SK-N-SH (cell line): ENCODE measurements around the gene SCUBE3. TPM values are rescaled to one million over a fixed set of nuclear protein-coding genes. Genes with fewer than 3 reads are reported as not detected.

Source experiments
- CTCF ChIA-PET: fragments of 300-600, 350-600 bp; formaldehyde crosslinking; extraction: SDS; loops from one replicate; lab custom pipeline; 2021; lab: Yijun Ruan, JAX
- POLR2A ChIA-PET: fragments of 350-600 bp; sonication (Branson Sonifier 250); formaldehyde crosslinking; extraction: SDS; loops from one replicate; lab custom pipeline; 2020; ENCODE audit warnings: antibody characterized with exemption, inconsistent platforms; lab: Yijun Ruan, JAX
- DNase-seq: peaks from one replicate; pipeline ENCODE4 v3.0.0; 2012
- H2AFZ ChIP-seq: fragments of 200-600 bp; sonication (generic); 2 replicates; pipeline ENCODE4 v1.8.1; 2016; ENCODE audit warnings: antibody characterized with exemption, mild to moderate bottlenecking, low read depth
- H3F3A ChIP-seq: fragments of 200-600 bp; sonication (generic); replicated peaks from 2 replicates; pipeline ENCODE3; 2016; ENCODE audit warnings: antibody characterized with exemption, mild to moderate bottlenecking; ENCODE audit not compliant: insufficient read depth
- H3K27ac ChIP-seq, 2 experiments: fragments of 200-500 bp in 1 of 2; fragments of 200-600 bp in 1 of 2; sonication (Bioruptor generic) in 1 of 2; sonication (generic), shearing (Covaris generic) in 1 of 2; 2 replicates each; pipeline versions ENCODE4 v1.5.1 to v1.6.1; 2014 to 2016; ENCODE audit warnings: low read depth in 2 of 2, inconsistent platforms in 1 of 2, low read length in 1 of 2, mild to moderate bottlenecking in 1 of 2, mixed read lengths in 1 of 2
- H3K27me3 ChIP-seq: fragments of 200-600 bp; sonication (generic), shearing (Covaris generic); 2 replicates; pipeline ENCODE4 v1.6.1; 2016; ENCODE audit warnings: mixed run types; ENCODE audit not compliant: insufficient read depth
- H3K36me3 ChIP-seq, 2 experiments: fragments of 200-500 bp in 1 of 2; fragments of 200-600 bp in 1 of 2; sonication (Bioruptor generic) in 1 of 2; sonication (generic) in 1 of 2; replicated peaks in 1 of 2; 2 replicates each; pipeline versions ENCODE3 to v1.5.1; 2014 to 2016; ENCODE audit warnings: low read length in 1 of 2, mild to moderate bottlenecking in 1 of 2; ENCODE audit not compliant: insufficient read depth in 2 of 2, control insufficient read depth in 1 of 2
- H3K4me1 ChIP-seq, 2 experiments: fragments of 200-500 bp in 1 of 2; fragments of 200-600 bp in 1 of 2; sonication (Bioruptor generic) in 1 of 2; sonication (generic), shearing (Covaris generic) in 1 of 2; 2 replicates each; pipeline versions ENCODE4 v1.5.1 to v1.6.1; 2014 to 2016; ENCODE audit warnings: low read depth in 1 of 2, low read length in 1 of 2, mixed run types in 1 of 2; ENCODE audit not compliant: insufficient read depth in 2 of 2, control insufficient read depth in 1 of 2
- H3K4me2 ChIP-seq: fragments of 200-600 bp; sonication (generic), shearing (Covaris generic); 2 replicates; pipeline ENCODE4 v1.6.1; 2017; ENCODE audit warnings: mixed run types
- H3K4me3 ChIP-seq, 2 experiments: fragments of 200-500 bp in 1 of 2; fragments of 200-600 bp in 1 of 2; sonication (Bioruptor generic) in 1 of 2; sonication (generic), shearing (Covaris generic) in 1 of 2; 2 replicates each; pipeline versions ENCODE4 v1.5.1 to v1.8.1; 2014 to 2016; ENCODE audit warnings: low read depth in 2 of 2, inconsistent platforms in 1 of 2, low read length in 1 of 2, mild to moderate bottlenecking in 1 of 2, mixed read lengths in 1 of 2, moderate library complexity in 1 of 2
- H3K79me2 ChIP-seq: fragments of 200-600 bp; sonication (generic); 2 replicates; pipeline ENCODE4 v1.8.1; 2017; ENCODE audit warnings: mild to moderate bottlenecking; ENCODE audit not compliant: insufficient read depth
- H3K9ac ChIP-seq: fragments of 200-600 bp; sonication (generic); 2 replicates; pipeline ENCODE4 v1.6.1; 2017; ENCODE audit warnings: mixed run types
- H3K9me2 ChIP-seq: fragments of 200-600 bp; sonication (generic); 2 replicates; pipeline ENCODE4 v1.6.1; 2017; ENCODE audit warnings: mixed run types
- H3K9me3 ChIP-seq: fragments of 200-600 bp; sonication (generic); 2 replicates; pipeline ENCODE4 v1.6.1; 2017; ENCODE audit warnings: mixed run types, mild to moderate bottlenecking, moderate library complexity
- H4K20me1 ChIP-seq: fragments of 200-600 bp; sonication (generic); 2 replicates; pipeline ENCODE4 v1.6.1; 2017; ENCODE audit warnings: mild to moderate bottlenecking, mixed run types; ENCODE audit not compliant: insufficient read depth
- CHD2 ChIP-seq: fragments of 150-350 bp; IDR thresholded peaks from 2 replicates; pipeline ENCODE4 v1.6.1; 2018; ENCODE audit warnings: low read length; ENCODE audit not compliant: partially characterized antibody
- FOSL2 ChIP-seq: IDR thresholded peaks from 2 replicates; pipeline ENCODE4 v1.4.0; 2012; ENCODE audit warnings: low read depth, mild to moderate bottlenecking, moderate library complexity, borderline replicate concordance
- IRF3 ChIP-seq: fragments of 150-350 bp; IDR thresholded peaks from 2 replicates; pipeline ENCODE4 v1.6.1; 2016; ENCODE audit warnings: mild to moderate bottlenecking, low read depth, low read length
- MXI1 ChIP-seq: IDR thresholded peaks from 2 replicates; pipeline ENCODE4 v1.6.1; 2012; ENCODE audit warnings: mild to moderate bottlenecking, low read depth, low read length, improper control_type of control experiment
- POLR2AphosphoS5 ChIP-seq: IDR thresholded peaks from 2 replicates; pipeline ENCODE4 v1.6.1; 2012; ENCODE audit warnings: low read depth, low read length
- RAD21 ChIP-seq: IDR thresholded peaks from 2 replicates; pipeline ENCODE4 v1.6.1; 2012; ENCODE audit warnings: mild to moderate bottlenecking, low read length
- REST ChIP-seq: IDR thresholded peaks from 2 replicates; pipeline ENCODE4 v1.6.1; 2012; ENCODE audit warnings: mild to moderate bottlenecking, low read depth, low read length, moderate library complexity
- TAF1 ChIP-seq: IDR thresholded peaks from 2 replicates; pipeline ENCODE4 v1.6.1; 2012; ENCODE audit warnings: low read depth, mild to moderate bottlenecking, low read length, moderate library complexity, borderline replicate concordance
- TCF12 ChIP-seq: IDR thresholded peaks from 2 replicates; pipeline ENCODE4 v1.4.0; 2012
- USF1 ChIP-seq: IDR thresholded peaks from 2 replicates; pipeline ENCODE4 v1.4.0; 2012; ENCODE audit warnings: low read depth, borderline replicate concordance
- WGBS: methylation state at CpG from one replicate; pipeline ENCODE4 v1.1.6; 2017; ENCODE audit warnings: low lambda C conversion rate; 5-methylcytosine and 5-hydroxymethylcytosine counted together
- polyA plus RNA-seq, 3 experiments: library from polyadenylated mRNA; depleted of rRNA; stranded (reverse); fragments of >200 nt; gene quantifications; 2 replicates each; pipeline ENCODE4 v1.2.3, GENCODE V29; 2012

SCUBE3 gene
- polyA plus RNA-seq, 1 of the 3 experiments (the other 2 are of a cell fraction), result 2.0 TPM

- peaks cover 6 to 11% of the 10 kb centered on the region in 2 experiments; a peak in 3 of 4 replicates for H3K4me1 ChIP-seq
- no peaks in the 10 kb centered on the region; the same call in 1 of the 2 replicates for H3K9me3 ChIP-seq
- no peak overlapping the region for H3K27ac ChIP-seq
- ChIA-PET POLR2A (no interaction called here), CTCF (interaction anchor here (1.2 kb wide), 1 partner anchor 74 kb away, joined by 4 read pairs; no protein-coding TSS in a partner anchor)
- no peak overlapping the region for H3K9ac ChIP-seq
- no peaks in the 10 kb centered on the region for H3K9me2 ChIP-seq
- TF ChIP-seq RAD21, result no peak
- no peaks in the 10 kb centered on the region for H3K36me3 ChIP-seq
- H3K79me2 ChIP-seq, result no peaks in the 10 kb centered on the region
- no peak overlapping the region for H3K4me2 ChIP-seq
- H3K4me3 ChIP-seq, result no peak overlapping the region
- no peak overlapping the region for H2AFZ ChIP-seq
- H3F3A ChIP-seq, result no peaks in the 10 kb centered on the region
- no peak for DNase-seq
- no peaks in the 10 kb centered on the region for H4K20me1 ChIP-seq
- no peaks in the 10 kb centered on the region for H3K27me3 ChIP-seq
Measured at GRCh38 chr6:35167505-35167904, 46.3 kb upstream of the SCUBE3 start.

- no peak for TF ChIP-seq POLR2AphosphoS5
- TF ChIP-seq USF1, result no peak
- TF ChIP-seq FOSL2, result no peak
- no peak for TF ChIP-seq MXI1
- TF ChIP-seq TCF12, result no peak
- no peak for TF ChIP-seq TAF1
- TF ChIP-seq CHD2, result no peak
- TF ChIP-seq REST, result no peak
- no peak for TF ChIP-seq IRF3
- no peak overlapping the region for H3K4me3 ChIP-seq
- DNase-seq, result no peak
- H3K9me2 ChIP-seq, result no peaks in the 10 kb centered on the region
- H4K20me1 ChIP-seq, result no peaks in the 10 kb centered on the region
- no peak overlapping the region for H3K9ac ChIP-seq
- no peaks in the 10 kb centered on the region for H3K36me3 ChIP-seq
- no peaks in the 10 kb centered on the region; the same call in 1 of the 2 replicates for H3K9me3 ChIP-seq
- no peak overlapping the region for H3K27ac ChIP-seq
- POLR2A ChIA-PET, result no interaction called here
- CTCF ChIA-PET, result interaction anchor here (1.1 kb wide), 2 partner anchors 27 to 29 kb away, joined by 3 to 4 read pairs; no protein-coding TSS in a partner anchor
- H3K27me3 ChIP-seq, result no peaks in the 10 kb centered on the region
- no peaks in the 10 kb centered on the region for H3F3A ChIP-seq
- H2AFZ ChIP-seq, result no peak overlapping the region
- no peak overlapping the region for H3K4me2 ChIP-seq
- H3K4me1 ChIP-seq, result peaks cover 0 to 11% of the 10 kb centered on the region in 2 experiments; a peak in 2 of 4 replicates
- no peaks in the 10 kb centered on the region for H3K79me2 ChIP-seq
- 72% methylated on average over 7 of the region's 7 CpGs for WGBS
Measured at GRCh38 chr6:35168461-35168861, 45.3 kb upstream of the SCUBE3 start.
